Measurements from ENCODE around the gene OASL. TPM values are rescaled to one million over a fixed set of nuclear protein-coding genes. Genes with fewer than 3 reads are reported as not detected.

The OASL gene
- total and polyA plus RNA-seq, 4 donors: 0.49 to 3.1 (median 1.3) TPM

- ATAC-seq (ENCODE audit: low FRiP score) (no peak), DNase-seq (no peak)
- H3K9me3 ChIP-seq (ENCODE audit: control insufficient read depth, low read length): no peaks in the 10 kb centered on the region
- no peak overlapping the region for H3K27ac ChIP-seq (ENCODE audit: low read depth in 1 of 2, low read length in 2 of 2)
- H3K4me3 ChIP-seq (ENCODE audit: low read length in 2 of 2): no peak overlapping the region
- intact Hi-C loops (cut with DNase I): no loop called here
- H3K36me3 ChIP-seq (ENCODE audit: control insufficient read depth in 1 of 2, insufficient read depth in 2 of 2, low read length in 1 of 2): no peaks in the 10 kb centered on the region
- H3K27me3 ChIP-seq (ENCODE audit: control insufficient read depth in 1 of 2, insufficient read depth in 2 of 2, low read length in 1 of 2): peaks cover 0 to 3% of the 10 kb centered on the region in 2 donors
- WGBS, 2 donors: 82 to 86% methylated on average over 4 of the region's 4 CpGs
- H3K4me1 ChIP-seq (ENCODE audit: control insufficient read depth in 1 of 2, insufficient read depth in 2 of 2, low read length in 2 of 2): no peaks in the 10 kb centered on the region
These were observed 4.0 kb upstream of the OASL start for GRCh38 chr12:121043067-121043466.

DNA sequence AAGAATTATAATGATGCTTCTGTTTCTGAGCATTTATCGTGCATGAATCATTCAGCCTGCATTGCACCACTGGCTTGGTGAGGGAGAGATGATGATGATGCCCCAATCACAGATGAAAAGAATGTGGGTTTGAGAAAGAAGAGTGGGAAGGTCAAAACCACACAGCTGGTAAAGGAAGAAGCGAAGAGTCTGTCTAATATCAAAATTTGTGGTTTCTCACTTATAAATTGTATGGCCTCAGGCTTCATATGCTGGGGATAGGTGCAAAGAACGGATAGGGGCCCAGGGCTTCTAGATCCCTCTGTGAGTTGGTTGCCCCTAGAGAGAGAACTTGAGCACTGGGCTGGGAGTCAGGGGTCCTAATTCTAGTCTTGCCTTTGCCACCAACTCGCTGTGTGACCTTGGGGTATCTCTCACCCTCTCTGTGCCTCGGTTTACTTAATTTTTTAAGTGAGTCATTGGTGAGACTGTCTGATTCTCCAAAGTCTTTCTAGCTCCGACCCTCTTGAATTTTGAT is 2.2 kb downstream of the OASL start:
- Histone ChIP-seq H3K27me3 (ENCODE audit: control insufficient read depth in 1 of 2, insufficient read depth in 2 of 2, low read length in 1 of 2) (no peaks in the 10 kb centered on the region), H3K36me3 (ENCODE audit: control insufficient read depth in 1 of 2, insufficient read depth in 2 of 2, low read length in 1 of 2) (no peaks in the 10 kb centered on the region), H3K27ac (ENCODE audit: low read depth in 1 of 2, low read length in 2 of 2) (no peak overlapping the region), H3K4me3 (ENCODE audit: low read length in 2 of 2) (no peak overlapping the region), H3K4me1 (ENCODE audit: control insufficient read depth in 1 of 2, insufficient read depth in 2 of 2, low read length in 2 of 2) (no peaks in the 10 kb centered on the region), H3K9me3 (ENCODE audit: control insufficient read depth, low read length) (no peaks in the 10 kb centered on the region)
- no peak for ATAC-seq (ENCODE audit: low FRiP score)
- intact Hi-C loops (cut with DNase I): no loop called here
- DNase-seq: no peak
- WGBS, 2 donors: 86% methylated on average over 6 of the region's 6 CpGs

GRCh38 chr12:121034616-121035305 is 4.3 kb downstream of the OASL start:
- 77 to 83% methylated on average over 9 of the region's 9 CpGs for WGBS, 2 donors
- no peak for DNase-seq
- intact Hi-C loops (cut with DNase I): no loop called here

DNA sequence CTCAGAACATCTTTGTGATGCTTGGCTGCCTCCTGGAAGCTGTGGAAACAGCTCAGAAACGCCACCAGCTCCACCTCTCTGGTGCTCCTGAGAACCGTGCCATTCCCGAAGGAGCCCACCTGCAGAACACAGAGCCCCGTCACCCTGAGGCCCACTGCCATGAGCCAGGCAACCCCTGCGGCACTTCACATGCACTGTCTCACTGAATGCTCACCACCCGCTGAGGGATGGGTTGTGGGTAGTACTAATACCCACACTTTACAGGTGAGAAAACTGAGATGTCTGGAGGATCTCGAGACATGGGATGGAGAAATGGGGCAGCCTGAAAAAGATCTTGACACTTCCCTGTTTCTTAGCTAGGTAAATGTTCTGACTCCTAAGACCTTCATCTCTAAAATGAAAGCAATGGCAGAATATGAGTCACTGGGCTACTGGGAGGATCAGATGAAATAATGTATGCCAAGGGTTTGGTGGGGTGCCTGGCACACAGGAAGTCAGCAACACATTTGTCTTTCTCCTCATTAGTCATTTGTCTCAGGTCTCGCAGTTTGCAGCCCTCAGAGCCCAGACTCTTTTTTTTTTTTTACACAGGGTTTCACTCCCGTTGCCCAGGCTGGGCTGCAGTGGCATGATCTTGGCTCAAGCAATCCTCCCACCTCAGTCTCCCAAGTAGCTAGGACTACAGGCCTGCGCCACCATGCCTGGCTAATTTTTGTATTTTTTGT is 5.3 kb downstream of the OASL start:
- Histone ChIP-seq H3K27me3 (ENCODE audit: control insufficient read depth in 1 of 2, insufficient read depth in 2 of 2, low read length in 1 of 2) (no peaks in the 10 kb centered on the region), H3K4me3 (ENCODE audit: low read length in 2 of 2) (no peak overlapping the region), H3K9me3 (ENCODE audit: control insufficient read depth, low read length) (no peaks in the 10 kb centered on the region), H3K36me3 (ENCODE audit: control insufficient read depth in 1 of 2, insufficient read depth in 2 of 2, low read length in 1 of 2) (no peaks in the 10 kb centered on the region), H3K4me1 (ENCODE audit: control insufficient read depth in 1 of 2, insufficient read depth in 2 of 2, low read length in 2 of 2) (no peaks in the 10 kb centered on the region), H3K27ac (ENCODE audit: low read depth in 1 of 2, low read length in 2 of 2) (no peak overlapping the region)
- WGBS, 2 donors: 78 to 83% methylated on average over 10 of the region's 10 CpGs
- no peak for ATAC-seq (ENCODE audit: low FRiP score)
- intact Hi-C loops (cut with DNase I): no loop called here
- no peak for DNase-seq

More at GRCh38 chr12:121034616-121035305, 4.3 kb downstream of the OASL start:
- H3K36me3 ChIP-seq (ENCODE audit: control insufficient read depth in 1 of 2, insufficient read depth in 2 of 2, low read length in 1 of 2): no peaks in the 10 kb centered on the region
- H3K4me1 ChIP-seq (ENCODE audit: control insufficient read depth in 1 of 2, insufficient read depth in 2 of 2, low read length in 2 of 2): no peaks in the 10 kb centered on the region
- no peak for ATAC-seq (ENCODE audit: low FRiP score)
- no peaks in the 10 kb centered on the region for H3K9me3 ChIP-seq (ENCODE audit: control insufficient read depth, low read length)
- no peak overlapping the region for H3K4me3 ChIP-seq (ENCODE audit: low read length in 2 of 2)
- no peaks in the 10 kb centered on the region for H3K27me3 ChIP-seq (ENCODE audit: control insufficient read depth in 1 of 2, insufficient read depth in 2 of 2, low read length in 1 of 2)
- no peak overlapping the region for H3K27ac ChIP-seq (ENCODE audit: low read depth in 1 of 2, low read length in 2 of 2)

GRCh38 chr12:121030576-121031212 is 8.4 kb downstream of the OASL start:
- no peaks in the 10 kb centered on the region for H3K9me3 ChIP-seq (ENCODE audit: control insufficient read depth, low read length)
- no peak for DNase-seq
- no peak overlapping the region for H3K27ac ChIP-seq (ENCODE audit: low read depth in 1 of 2, low read length in 2 of 2)
- H3K27me3 ChIP-seq (ENCODE audit: control insufficient read depth in 1 of 2, insufficient read depth in 2 of 2, low read length in 1 of 2): no peaks in the 10 kb centered on the region
- intact Hi-C loops (cut with DNase I): no loop called here
- no peak overlapping the region for H3K4me3 ChIP-seq (ENCODE audit: low read length in 2 of 2)
- no peaks in the 10 kb centered on the region for H3K36me3 ChIP-seq (ENCODE audit: control insufficient read depth in 1 of 2, insufficient read depth in 2 of 2, low read length in 1 of 2)
- ATAC-seq (ENCODE audit: low FRiP score): no peak
- WGBS, 2 donors: 66 to 70% methylated on average over 10 of the region's 10 CpGs
- H3K4me1 ChIP-seq (ENCODE audit: control insufficient read depth in 1 of 2, insufficient read depth in 2 of 2, low read length in 2 of 2): no peaks in the 10 kb centered on the region

GRCh38 chr12:121026274-121027045 is 12.6 kb downstream of the OASL start:
- no peaks in the 10 kb centered on the region for H3K4me1 ChIP-seq (ENCODE audit: control insufficient read depth in 1 of 2, insufficient read depth in 2 of 2, low read length in 2 of 2)
- no peaks in the 10 kb centered on the region for H3K36me3 ChIP-seq (ENCODE audit: control insufficient read depth in 1 of 2, insufficient read depth in 2 of 2, low read length in 1 of 2)
- H3K4me3 ChIP-seq (ENCODE audit: low read length in 2 of 2): no peak overlapping the region
- intact Hi-C loops (cut with DNase I): no loop called here
- H3K9me3 ChIP-seq (ENCODE audit: control insufficient read depth, low read length): no peaks in the 10 kb centered on the region
- H3K27me3 ChIP-seq (ENCODE audit: control insufficient read depth in 1 of 2, insufficient read depth in 2 of 2, low read length in 1 of 2): no peaks in the 10 kb centered on the region
- no peak overlapping the region for H3K27ac ChIP-seq (ENCODE audit: low read depth in 1 of 2, low read length in 2 of 2)
- WGBS, 2 donors: 87 to 90% methylated on average over 10 of the region's 10 CpGs
- ATAC-seq (ENCODE audit: low FRiP score): no peak
- no peak for DNase-seq

DNA sequence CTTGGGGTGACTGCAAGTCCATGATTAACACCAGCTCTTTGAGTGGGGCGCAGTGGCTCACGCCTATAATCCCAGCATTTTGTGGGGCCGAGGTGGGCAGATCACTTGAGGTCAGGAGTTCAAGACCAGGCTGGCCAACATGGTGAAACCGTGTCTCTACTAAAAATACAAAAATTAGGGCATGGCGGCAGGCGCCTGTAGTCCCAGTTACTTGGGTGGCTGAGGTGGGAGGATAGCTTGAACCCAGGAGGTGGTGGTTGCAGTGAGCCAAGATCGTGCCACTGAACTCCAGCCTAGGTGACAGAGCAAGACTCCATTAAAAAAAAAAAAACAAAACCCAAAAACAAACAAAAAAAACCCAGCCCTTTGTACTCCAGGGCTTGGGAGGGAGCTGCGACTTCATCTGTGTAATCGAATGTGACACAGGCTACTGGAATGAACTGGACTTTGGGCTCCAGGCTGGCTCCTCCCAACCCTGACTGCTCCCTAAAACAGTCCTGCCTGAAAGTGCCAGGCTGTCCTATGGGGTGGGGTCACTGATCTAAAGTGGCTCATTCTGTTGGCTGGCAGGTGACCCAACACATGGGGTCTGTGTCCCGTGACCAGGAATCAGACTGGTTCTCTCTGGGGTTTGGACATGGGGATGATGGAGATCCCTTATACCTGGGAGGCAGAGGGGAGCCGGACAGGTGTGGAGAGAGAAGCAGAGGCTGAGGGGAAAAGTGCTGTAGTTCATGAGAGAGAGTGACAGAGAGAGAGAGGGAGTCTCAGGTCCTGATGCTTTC is 13.4 kb downstream of the OASL start:
- H3K4me1 ChIP-seq (ENCODE audit: control insufficient read depth in 1 of 2, insufficient read depth in 2 of 2, low read length in 2 of 2): no peaks in the 10 kb centered on the region
- no peak overlapping the region for H3K4me3 ChIP-seq (ENCODE audit: low read length in 2 of 2)
- no peaks in the 10 kb centered on the region for H3K36me3 ChIP-seq (ENCODE audit: control insufficient read depth in 1 of 2, insufficient read depth in 2 of 2, low read length in 1 of 2)
- H3K9me3 ChIP-seq (ENCODE audit: control insufficient read depth, low read length): no peaks in the 10 kb centered on the region
- intact Hi-C loops (cut with DNase I): no loop called here
- H3K27me3 ChIP-seq (ENCODE audit: control insufficient read depth in 1 of 2, insufficient read depth in 2 of 2, low read length in 1 of 2): no peaks in the 10 kb centered on the region
- WGBS, 2 donors: 91% methylated on average over 11 of the region's 11 CpGs
- H3K27ac ChIP-seq (ENCODE audit: low read depth in 1 of 2, low read length in 2 of 2): no peak overlapping the region
- ATAC-seq (ENCODE audit: low FRiP score): no peak
- DNase-seq: no peak

GRCh38 chr12:121023799-121024198 is 15.2 kb downstream of the OASL start:
- intact Hi-C loops (cut with DNase I): no loop called here
- Histone ChIP-seq H3K4me3 (ENCODE audit: low read length in 2 of 2) (no peak overlapping the region), H3K36me3 (ENCODE audit: control insufficient read depth in 1 of 2, insufficient read depth in 2 of 2, low read length in 1 of 2) (no peaks in the 10 kb centered on the region), H3K9me3 (ENCODE audit: control insufficient read depth, low read length) (no peaks in the 10 kb centered on the region), H3K4me1 (ENCODE audit: control insufficient read depth in 1 of 2, insufficient read depth in 2 of 2, low read length in 2 of 2) (no peaks in the 10 kb centered on the region), H3K27ac (ENCODE audit: low read depth in 1 of 2, low read length in 2 of 2) (no peak overlapping the region), H3K27me3 (ENCODE audit: control insufficient read depth in 1 of 2, insufficient read depth in 2 of 2, low read length in 1 of 2) (no peaks in the 10 kb centered on the region)
- ATAC-seq (ENCODE audit: low FRiP score) (no peak), DNase-seq (no peak)
- WGBS, 2 donors: 70 to 72% methylated on average over 8 of the region's 8 CpGs

All from aorta (tissue), 5 donors.